NCI-H1417 (cell line): ENCODE measurements around the gene DHRS1.
A peak's percentile ranks its signal among the peaks of the same experiment; 100 is the strongest.
"Not testable (repeated sequence)": the region's sequence is repeated elsewhere in the genome, so short reads cannot be mapped to it uniquely, and the experiment has no call there.

Source experiments
- DNase-seq, 3 experiments: peaks; one replicate each; lab custom pipeline; 2025; lab: John Stamatoyannopoulos, UW

The DHRS1 gene

GRCh38 chr14:24246765-24247212 lies 52.8 kb downstream of the DHRS1 start:
- no peak for DNase-seq

- not testable (repeated sequence) for DNase-seq
These were observed 54.2 kb downstream of the DHRS1 start for GRCh38 chr14:24245350-24245749.

GRCh38 chr14:24243336-24243836 lies 56.2 kb downstream of the DHRS1 start:
- DNase-seq = no peak

- DNase-seq = peak; percentile 94 to 100 (median 99)
These were observed 57.6 kb downstream of the DHRS1 start for GRCh38 chr14:24241829-24242443.
